ENCODE measurements around the gene LSM7.

LSM7 gene

DNA sequence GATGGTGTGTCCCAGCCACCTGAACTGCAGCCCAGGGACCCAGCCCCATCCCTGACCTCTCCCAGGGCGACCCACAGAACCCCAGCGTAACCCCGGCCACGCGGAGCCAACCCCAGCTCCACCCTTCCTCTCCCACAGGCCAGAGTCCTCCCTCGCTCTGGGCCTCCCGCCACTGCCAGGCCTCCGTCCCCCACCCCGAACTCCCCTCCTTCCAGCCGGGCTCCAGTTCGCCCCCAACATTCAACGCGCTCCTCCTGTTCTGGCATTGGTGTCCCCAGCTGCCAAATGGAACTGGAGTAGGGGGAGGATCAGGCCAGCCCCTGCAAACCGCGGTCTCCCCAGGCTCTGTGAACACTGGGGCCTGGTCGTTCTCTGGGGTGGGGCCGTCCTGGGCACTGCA lies 27.9 kb downstream of the LSM7 start:
- H3K4me3 ChIP-seq (ENCODE audit: low read depth, low read length): no peak overlapping the region
- H3K27me3 ChIP-seq (replicated peaks): peaks cover 17% of the 10 kb centered on the region
- no peaks in the 10 kb centered on the region for H3K36me3 ChIP-seq (replicated peaks)
- TF ChIP-seq, protein P1, sequence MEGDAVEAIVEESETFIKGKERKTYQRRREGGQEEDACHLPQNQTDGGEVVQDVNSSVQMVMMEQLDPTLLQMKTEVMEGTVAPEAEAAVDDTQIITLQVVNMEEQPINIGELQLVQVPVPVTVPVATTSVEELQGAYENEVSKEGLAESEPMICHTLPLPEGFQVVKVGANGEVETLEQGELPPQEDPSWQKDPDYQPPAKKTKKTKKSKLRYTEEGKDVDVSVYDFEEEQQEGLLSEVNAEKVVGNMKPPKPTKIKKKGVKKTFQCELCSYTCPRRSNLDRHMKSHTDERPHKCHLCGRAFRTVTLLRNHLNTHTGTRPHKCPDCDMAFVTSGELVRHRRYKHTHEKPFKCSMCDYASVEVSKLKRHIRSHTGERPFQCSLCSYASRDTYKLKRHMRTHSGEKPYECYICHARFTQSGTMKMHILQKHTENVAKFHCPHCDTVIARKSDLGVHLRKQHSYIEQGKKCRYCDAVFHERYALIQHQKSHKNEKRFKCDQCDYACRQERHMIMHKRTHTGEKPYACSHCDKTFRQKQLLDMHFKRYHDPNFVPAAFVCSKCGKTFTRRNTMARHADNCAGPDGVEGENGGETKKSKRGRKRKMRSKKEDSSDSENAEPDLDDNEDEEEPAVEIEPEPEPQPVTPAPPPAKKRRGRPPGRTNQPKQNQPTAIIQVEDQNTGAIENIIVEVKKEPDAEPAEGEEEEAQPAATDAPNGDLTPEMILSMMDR (IDR thresholded peaks at IDR 0.05; ENCODE audit: low read depth, low read length, missing control alignments): no peak
- no peak for DNase-seq
- H3K27ac ChIP-seq: no peak overlapping the region
- in situ Hi-C loops (cut with HindIII; ENCODE audit: low pct_ligation_motif_present, low sequenced_read_pairs): no loop called here

DNA sequence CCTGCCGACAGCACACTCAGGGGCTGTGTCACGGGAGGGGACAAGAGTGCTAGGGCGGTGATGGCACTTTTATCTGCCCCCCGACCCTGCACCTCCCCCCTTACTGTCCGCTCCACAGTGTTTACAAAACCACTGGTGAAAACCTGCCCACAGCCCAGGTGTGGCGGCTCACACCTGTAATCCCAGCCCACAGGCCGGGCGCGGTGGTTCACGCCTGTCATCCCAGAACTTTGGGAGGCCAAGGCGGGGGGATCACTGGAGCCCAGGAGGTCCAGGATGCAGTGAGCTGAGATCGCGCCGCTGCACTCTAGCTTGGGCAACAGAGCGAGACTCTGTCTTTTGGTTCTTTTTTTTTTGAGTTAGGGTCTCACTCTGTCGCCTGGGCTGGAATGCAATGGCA lies 32.2 kb downstream of the LSM7 start:
- no peak for DNase-seq
- Histone ChIP-seq H3K4me3 (ENCODE audit: low read depth, low read length) (no peak overlapping the region), H3K27ac (no peak overlapping the region), H3K27me3 (replicated peaks) (peaks cover 17% of the 10 kb centered on the region), H3K36me3 (replicated peaks) (no peaks in the 10 kb centered on the region)
- TF ChIP-seq, protein P1 (IDR thresholded peaks at IDR 0.05; ENCODE audit: low read depth, low read length, missing control alignments): no peak
- in situ Hi-C loops (cut with HindIII; ENCODE audit: low pct_ligation_motif_present, low sequenced_read_pairs): no loop called here

DNA sequence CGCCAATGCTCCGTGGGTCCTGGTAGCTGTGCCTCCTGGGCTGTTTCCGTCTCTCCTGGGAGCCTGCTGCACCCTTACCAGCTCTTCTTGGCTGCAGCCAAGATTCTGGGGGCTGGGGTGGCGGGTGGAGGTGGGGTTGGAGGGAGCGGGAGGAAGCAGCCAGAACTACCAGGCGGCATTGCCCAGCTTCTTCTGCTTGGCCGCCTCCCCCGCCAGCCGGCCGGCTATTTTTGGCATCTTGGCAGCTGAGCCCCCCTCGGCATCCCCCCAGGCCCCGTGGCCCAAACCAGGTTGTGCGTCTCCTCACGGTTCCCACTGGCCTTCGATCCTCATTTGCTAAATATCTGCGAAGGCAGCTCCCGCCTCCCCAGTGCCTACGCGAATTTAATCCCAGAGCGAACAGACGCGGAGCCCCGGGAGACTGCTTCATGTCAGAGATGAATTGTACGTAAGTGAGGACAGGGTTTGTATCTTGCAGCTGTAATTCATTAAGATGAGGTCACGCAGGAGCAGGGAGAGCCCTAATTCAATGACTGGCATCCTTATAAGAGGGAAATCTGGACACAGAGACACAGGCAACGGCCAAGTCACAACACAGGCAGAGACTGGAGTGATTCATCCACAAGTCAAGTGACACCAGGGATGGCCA lies 33.6 kb downstream of the LSM7 start:
- TF ChIP-seq, protein P1 (IDR thresholded peaks at IDR 0.05; ENCODE audit: low read depth, low read length, missing control alignments): no peak
- DNase-seq: no peak
- in situ Hi-C loops (cut with HindIII; ENCODE audit: low pct_ligation_motif_present, low sequenced_read_pairs): no loop called here
- no peak overlapping the region for H3K4me3 ChIP-seq (ENCODE audit: low read depth, low read length)
- no peak overlapping the region for H3K27ac ChIP-seq
- no peaks in the 10 kb centered on the region for H3K36me3 ChIP-seq (replicated peaks)
- peaks cover 30% of the 10 kb centered on the region for H3K27me3 ChIP-seq (replicated peaks)

DNA sequence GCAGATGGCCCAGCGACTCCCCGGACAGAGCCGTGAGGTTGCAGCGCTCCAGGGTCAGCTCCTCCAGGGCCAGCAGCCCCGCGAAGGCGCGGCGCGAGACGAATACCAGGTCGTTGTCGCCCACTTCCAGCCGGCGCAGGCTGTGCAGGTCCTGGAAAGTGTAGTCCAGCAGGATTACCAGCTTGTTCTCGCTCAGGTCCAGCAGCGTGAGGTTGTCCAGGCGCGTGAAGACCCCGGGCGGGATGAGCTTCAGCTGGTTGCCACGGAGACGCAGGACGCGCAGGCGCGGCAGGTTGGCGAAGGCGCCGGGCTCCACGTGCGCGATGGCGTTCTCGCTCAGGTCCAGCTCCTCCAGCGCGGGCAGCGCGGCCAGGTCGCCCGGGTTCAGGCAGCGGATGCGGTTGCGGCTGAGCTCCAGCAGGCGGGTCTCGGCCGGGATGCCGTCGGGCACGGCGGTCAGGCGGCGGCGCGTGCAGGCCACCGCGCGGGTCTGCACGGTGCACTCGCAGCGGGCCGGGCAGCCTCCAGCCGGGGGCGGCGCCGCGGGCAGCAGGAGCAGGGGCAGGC lies 37.1 kb downstream of the LSM7 start:
- no peaks in the 10 kb centered on the region for H3K36me3 ChIP-seq (replicated peaks)
- in situ Hi-C loops (cut with HindIII; ENCODE audit: low pct_ligation_motif_present, low sequenced_read_pairs): no loop called here
- TF ChIP-seq, protein P1 (IDR thresholded peaks at IDR 0.05; ENCODE audit: low read depth, low read length, missing control alignments): no peak
- H3K27me3 ChIP-seq (replicated peaks): peaks cover 46% of the 10 kb centered on the region
- DNase-seq: no peak
- H3K27ac ChIP-seq: no peak overlapping the region
- H3K4me3 ChIP-seq (ENCODE audit: low read depth, low read length): no peak overlapping the region

DNA sequence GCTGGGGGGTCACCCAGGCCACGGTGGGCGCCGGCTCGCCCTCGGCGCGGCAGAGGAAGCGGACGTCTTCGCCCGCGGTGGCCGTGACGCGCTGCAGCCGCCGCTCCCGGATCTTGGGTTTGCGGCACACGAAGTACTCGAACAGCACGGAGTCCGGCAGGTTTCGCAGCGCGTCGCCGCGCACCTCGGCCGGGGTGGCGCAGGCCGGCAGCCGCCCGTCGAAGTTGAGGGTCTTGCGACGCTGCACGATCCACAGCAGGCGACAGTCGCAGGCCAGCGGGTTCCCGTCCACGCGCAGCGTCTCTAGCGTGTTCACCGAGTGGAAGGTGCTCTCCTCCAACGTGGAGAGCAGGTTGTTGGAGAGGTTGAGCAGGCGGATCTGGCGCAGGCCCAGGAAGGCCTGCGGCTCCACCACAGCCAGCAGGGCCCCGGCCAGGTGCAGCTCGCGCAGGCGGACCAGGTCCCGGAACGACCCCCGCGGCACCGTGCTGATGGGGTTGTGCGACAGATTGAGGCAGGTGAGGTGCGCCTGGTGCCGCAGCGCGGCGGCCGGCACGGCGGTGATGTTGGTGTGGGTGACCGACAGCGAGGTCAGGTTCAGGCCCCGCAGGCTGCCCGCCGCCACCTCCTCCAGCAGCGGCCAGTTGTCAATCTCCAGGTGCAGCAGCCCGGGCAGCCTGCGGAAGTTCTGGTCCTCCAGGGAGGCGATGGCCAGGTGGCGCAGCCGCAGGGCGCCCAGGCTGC lies 37.8 kb downstream of the LSM7 start:
- Histone ChIP-seq H3K27ac (no peak overlapping the region), H3K27me3 (replicated peaks) (peaks cover 46% of the 10 kb centered on the region), H3K36me3 (replicated peaks) (no peaks in the 10 kb centered on the region), H3K4me3 (ENCODE audit: low read depth, low read length) (no peak overlapping the region)
- TF ChIP-seq, protein P1 (IDR thresholded peaks at IDR 0.05; ENCODE audit: low read depth, low read length, missing control alignments): no peak
- no peak for DNase-seq
- in situ Hi-C loops (cut with HindIII; ENCODE audit: low pct_ligation_motif_present, low sequenced_read_pairs): no loop called here
